Measurements from ENCODE around the gene BAZ2B. TPM values are rescaled to one million over a fixed set of nuclear protein-coding genes. Genes with fewer than 3 reads are reported as not detected.

The BAZ2B gene
- total and polyA plus RNA-seq, 12 donors, result 18.9 to 137 (median 68.0) TPM

DNA sequence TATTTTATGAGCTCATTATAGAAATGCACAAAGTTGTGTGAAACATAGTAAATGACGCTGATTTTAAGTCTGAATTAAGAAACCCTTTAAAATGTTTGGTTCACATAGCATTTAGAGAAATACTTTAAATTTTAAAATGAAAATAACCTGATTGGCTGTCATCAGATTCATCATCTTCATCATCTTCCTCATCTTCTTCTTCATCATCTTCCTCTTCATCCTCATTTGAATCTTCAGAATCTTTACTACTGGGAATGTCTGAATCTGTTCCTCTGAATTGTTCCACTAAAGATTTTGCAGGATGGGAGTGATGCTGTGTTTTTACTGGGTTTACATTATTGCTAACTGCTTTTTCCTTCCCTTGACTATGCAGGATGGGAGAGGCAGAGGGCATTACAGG is 183.7 kb downstream of the BAZ2B start:
- Histone ChIP-seq H3K27me3 (no peaks in the 10 kb centered on the region), H3K27ac (no peak overlapping the region), H3K4me3 (no peak overlapping the region), H3K4me1 (replicated peaks in 1 of 2) (no peaks in the 10 kb centered on the region), H3K36me3 (replicated peaks in 1 of 2) (peaks cover 0 to 52% of the 10 kb centered on the region in 2 donors), H3K9me3 (replicated peaks in 1 of 3) (no peaks in the 10 kb centered on the region)
- intact Hi-C loops (cut with DNase I), result no loop called here
- no peak for DNase-seq
- TF ChIP-seq, protein P1, sequence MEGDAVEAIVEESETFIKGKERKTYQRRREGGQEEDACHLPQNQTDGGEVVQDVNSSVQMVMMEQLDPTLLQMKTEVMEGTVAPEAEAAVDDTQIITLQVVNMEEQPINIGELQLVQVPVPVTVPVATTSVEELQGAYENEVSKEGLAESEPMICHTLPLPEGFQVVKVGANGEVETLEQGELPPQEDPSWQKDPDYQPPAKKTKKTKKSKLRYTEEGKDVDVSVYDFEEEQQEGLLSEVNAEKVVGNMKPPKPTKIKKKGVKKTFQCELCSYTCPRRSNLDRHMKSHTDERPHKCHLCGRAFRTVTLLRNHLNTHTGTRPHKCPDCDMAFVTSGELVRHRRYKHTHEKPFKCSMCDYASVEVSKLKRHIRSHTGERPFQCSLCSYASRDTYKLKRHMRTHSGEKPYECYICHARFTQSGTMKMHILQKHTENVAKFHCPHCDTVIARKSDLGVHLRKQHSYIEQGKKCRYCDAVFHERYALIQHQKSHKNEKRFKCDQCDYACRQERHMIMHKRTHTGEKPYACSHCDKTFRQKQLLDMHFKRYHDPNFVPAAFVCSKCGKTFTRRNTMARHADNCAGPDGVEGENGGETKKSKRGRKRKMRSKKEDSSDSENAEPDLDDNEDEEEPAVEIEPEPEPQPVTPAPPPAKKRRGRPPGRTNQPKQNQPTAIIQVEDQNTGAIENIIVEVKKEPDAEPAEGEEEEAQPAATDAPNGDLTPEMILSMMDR (IDR thresholded peaks at IDR 0.05), result no peak
- TF ChIP-seq POLR2A (IDR thresholded peaks at IDR 0.05), result no peak
- 92 to 98% (median 98%) methylated on average over 1 of the region's 1 CpG for WGBS, 4 donors

DNA sequence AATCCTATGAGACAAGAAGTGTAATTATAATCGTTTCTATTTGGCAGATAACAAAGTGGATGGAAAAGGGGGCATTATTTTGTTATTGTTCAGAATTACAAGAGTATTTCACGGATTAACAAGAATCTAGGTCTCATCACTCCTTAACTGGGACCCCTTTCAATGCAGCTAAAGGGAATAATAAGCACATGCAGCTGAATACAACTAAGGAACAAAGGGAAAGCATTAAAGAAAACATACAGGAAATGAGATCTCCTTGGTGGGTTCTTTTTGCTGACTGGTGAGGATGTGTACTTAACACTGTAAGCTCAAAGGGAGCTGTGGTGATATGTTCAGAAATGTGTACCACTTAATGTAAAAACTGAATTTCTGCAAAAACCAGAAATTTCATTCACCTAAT is 189.3 kb downstream of the BAZ2B start:
- Histone ChIP-seq H3K27ac (no peak overlapping the region), H3K9me3 (replicated peaks in 1 of 3) (no peaks in the 10 kb centered on the region), H3K36me3 (replicated peaks in 1 of 2) (peaks cover 0 to 25% of the 10 kb centered on the region in 2 donors), H3K27me3 (no peaks in the 10 kb centered on the region), H3K4me1 (replicated peaks in 1 of 2) (no peaks in the 10 kb centered on the region), H3K4me3 (no peak overlapping the region)
- DNase-seq, result no peak
- TF ChIP-seq, protein P1 (IDR thresholded peaks at IDR 0.05), result no peak
- TF ChIP-seq POLR2A (IDR thresholded peaks at IDR 0.05), result no peak
- 81 to 87% (median 83%) methylated on average over 2 of the region's 2 CpGs for WGBS, 4 donors
- intact Hi-C loops (cut with DNase I), result no loop called here

GRCh38 chr2:159419403-159419802 is 196.9 kb downstream of the BAZ2B start:
- H3K36me3 ChIP-seq (replicated peaks in 1 of 2), result no peaks in the 10 kb centered on the region
- WGBS, 4 donors, result 93 to 98% (median 96%) methylated on average over 2 of the region's 2 CpGs
- no peak overlapping the region for H3K4me3 ChIP-seq
- H3K27me3 ChIP-seq, result no peaks in the 10 kb centered on the region
- H3K27ac ChIP-seq, result no peak overlapping the region
- no peaks in the 10 kb centered on the region for H3K9me3 ChIP-seq (replicated peaks in 1 of 3)
- intact Hi-C loops (cut with DNase I), result no loop called here
- no peak for TF ChIP-seq POLR2A (IDR thresholded peaks at IDR 0.05)
- DNase-seq, result no peak
- H3K4me1 ChIP-seq (replicated peaks in 1 of 2), result no peaks in the 10 kb centered on the region

GRCh38 chr2:159411460-159411859 is 204.9 kb downstream of the BAZ2B start:
- no peaks in the 10 kb centered on the region for H3K27me3 ChIP-seq
- H3K36me3 ChIP-seq (replicated peaks in 1 of 2), result peaks cover 0 to 37% of the 10 kb centered on the region in 2 donors
- H3K4me1 ChIP-seq (replicated peaks in 1 of 2), result no peaks in the 10 kb centered on the region
- 96 to 100% (median 97%) methylated on average over 1 of the region's 1 CpG for WGBS, 4 donors
- H3K4me3 ChIP-seq, result no peak overlapping the region
- DNase-seq, result no peak
- intact Hi-C loops (cut with DNase I), result no loop called here
- no peaks in the 10 kb centered on the region for H3K9me3 ChIP-seq (replicated peaks in 1 of 3)
- TF ChIP-seq, protein P1 (IDR thresholded peaks at IDR 0.05), result no peak
- TF ChIP-seq POLR2A (IDR thresholded peaks at IDR 0.05), result no peak
- H3K27ac ChIP-seq, result no peak overlapping the region

DNA sequence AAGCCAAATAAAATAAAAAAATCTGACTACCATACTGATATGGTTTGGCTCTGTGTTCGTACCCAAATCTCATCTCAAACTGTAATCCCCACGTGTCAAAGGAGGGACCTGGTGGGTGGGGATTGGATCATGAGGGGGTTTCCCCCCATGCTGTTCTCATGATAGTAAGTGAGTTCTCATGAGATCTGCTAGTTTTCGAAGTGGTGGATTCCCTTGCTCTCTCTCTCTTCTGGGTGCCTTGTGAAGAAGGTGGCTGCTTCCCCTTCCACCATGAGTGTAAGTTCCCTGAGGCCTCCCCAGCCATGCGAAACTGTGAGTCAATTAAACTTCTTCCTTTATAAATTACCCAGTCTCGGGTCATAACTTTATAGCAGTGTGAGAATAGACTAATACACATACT is 206.1 kb downstream of the BAZ2B start:
- Histone ChIP-seq H3K4me1 (replicated peaks in 1 of 2) (no peaks in the 10 kb centered on the region), H3K27ac (no peak overlapping the region), H3K36me3 (replicated peaks in 1 of 2) (peaks cover 0 to 37% of the 10 kb centered on the region in 2 donors), H3K4me3 (no peak overlapping the region), H3K27me3 (no peaks in the 10 kb centered on the region), H3K9me3 (replicated peaks in 1 of 3) (no peaks in the 10 kb centered on the region)
- no peak for DNase-seq
- intact Hi-C loops (cut with DNase I), result no loop called here
- WGBS, 4 donors, result 89 to 92% (median 90%) methylated on average over 5 of the region's 5 CpGs
- TF ChIP-seq, protein P1 (IDR thresholded peaks at IDR 0.05), result no peak
- TF ChIP-seq POLR2A (IDR thresholded peaks at IDR 0.05), result no peak

All from adrenal gland (tissue), 12 donors.